Coronary artery (tissue), 2 donors: Measurements from ENCODE around the gene POLR3E.

ENCODE experiments used
- DNase-seq: peaks from one replicate; pipeline ENCODE4 v3.0.0-alpha.2; 2017; ENCODE audit warnings: low spot score
- H3K27ac ChIP-seq, 2 donors: fragments of 200-600 bp; sonication (generic); one replicate each; pipeline ENCODE4 v1.5.1; 2016 to 2019
- H3K4me3 ChIP-seq: fragments of 200-600 bp; sonication (generic); 2 replicates; pipeline ENCODE4 v1.5.1; 2016; ENCODE audit warnings: mild to moderate bottlenecking, moderate library complexity
- CTCF ChIP-seq: fragments of 200-600 bp; sonication (generic); IDR thresholded peaks from one replicate; pipeline ENCODE4 v1.5.1; 2019; ENCODE audit warnings: antibody characterized with exemption

POLR3E gene

GRCh38 chr16:22375117-22375962, 78.1 kb downstream of the POLR3E start:
- no peak for TF ChIP-seq CTCF
- Histone ChIP-seq H3K27ac (peak overlapping the region; percentile 88 to 90), H3K4me3 (peak overlapping the region; percentile 91)
- DNase-seq, result no peak

GRCh38 chr16:22375963-22376640, 78.9 kb downstream of the POLR3E start:
- Histone ChIP-seq H3K27ac (no peak overlapping the region), H3K4me3 (no peak overlapping the region)
- no peak for TF ChIP-seq CTCF
- DNase-seq, result no peak

- H3K4me3 ChIP-seq, result no peak overlapping the region
- H3K27ac ChIP-seq, result no peak overlapping the region
- no peak for DNase-seq
- no peak for TF ChIP-seq CTCF
These were observed 82.4 kb downstream of the POLR3E start for GRCh38 chr16:22379656-22380055.

GRCh38 chr16:22380529-22380928, 83.3 kb downstream of the POLR3E start:
- H3K4me3 ChIP-seq, result no peak overlapping the region
- no peak for TF ChIP-seq CTCF
- no peak for DNase-seq
- no peak overlapping the region for H3K27ac ChIP-seq

GRCh38 chr16:22381392-22381791, 84.2 kb downstream of the POLR3E start:
- no peak for TF ChIP-seq CTCF
- H3K4me3 ChIP-seq, result no peak overlapping the region
- no peak overlapping the region for H3K27ac ChIP-seq
- no peak for DNase-seq

- TF ChIP-seq CTCF, result no peak
- DNase-seq, result no peak
- no peak overlapping the region for H3K27ac ChIP-seq
- H3K4me3 ChIP-seq, result no peak overlapping the region
These were observed 86.6 kb downstream of the POLR3E start for GRCh38 chr16:22383827-22384226.
